HTERT RPE-1 (cell line): ENCODE measurements around the gene AGBL1.
"Not testable (repeated sequence)": the region's sequence is repeated elsewhere in the genome, so short reads cannot be mapped to it uniquely, and the experiment has no call there.

Source experiments
- in situ Hi-C: fragments of 300-500 bp; cut with MboI; formaldehyde crosslinking; loops from 4 replicates; pipeline ENCODE4 v1.14.3; 2020; ENCODE audit warnings: low sequenced_read_pairs

AGBL1 gene

DNA sequence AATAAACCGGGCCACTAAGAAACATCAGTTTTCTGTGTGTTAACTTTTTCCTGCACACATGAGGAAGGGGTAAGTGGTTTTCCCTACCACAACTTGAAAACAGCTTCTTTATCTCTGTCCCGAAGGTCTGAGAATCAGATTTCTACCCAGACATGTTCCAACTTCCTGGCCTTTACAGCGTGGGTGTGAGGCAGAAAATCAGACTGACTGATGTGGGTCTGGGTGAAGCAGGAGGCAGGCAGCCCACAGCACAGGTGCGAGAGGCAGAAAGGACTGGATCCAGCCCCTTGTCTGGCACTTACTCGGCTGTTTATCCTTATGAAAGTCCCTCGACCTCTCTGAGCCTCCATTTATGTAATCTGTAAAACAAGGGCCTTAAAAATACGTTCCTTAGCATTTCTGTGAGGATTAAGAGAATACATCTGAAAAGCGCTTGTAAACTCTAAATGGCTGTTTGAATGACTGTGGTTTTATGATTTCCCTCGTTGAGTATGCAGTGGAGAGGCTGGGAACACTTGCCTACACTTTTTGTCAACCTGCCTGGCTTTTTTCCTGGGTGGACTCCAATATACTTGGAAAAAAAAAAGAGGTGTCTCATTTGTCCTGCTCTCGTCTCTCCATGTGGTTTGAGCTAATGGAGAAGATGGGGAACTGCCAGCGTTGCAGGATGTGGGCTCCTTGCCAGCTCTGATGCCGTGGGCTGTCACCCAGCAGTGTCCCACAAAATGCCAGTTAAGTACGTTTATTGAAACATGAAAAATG, 3.1 kb downstream of the AGBL1 start:
- in situ Hi-C loops = no loop called here

DNA sequence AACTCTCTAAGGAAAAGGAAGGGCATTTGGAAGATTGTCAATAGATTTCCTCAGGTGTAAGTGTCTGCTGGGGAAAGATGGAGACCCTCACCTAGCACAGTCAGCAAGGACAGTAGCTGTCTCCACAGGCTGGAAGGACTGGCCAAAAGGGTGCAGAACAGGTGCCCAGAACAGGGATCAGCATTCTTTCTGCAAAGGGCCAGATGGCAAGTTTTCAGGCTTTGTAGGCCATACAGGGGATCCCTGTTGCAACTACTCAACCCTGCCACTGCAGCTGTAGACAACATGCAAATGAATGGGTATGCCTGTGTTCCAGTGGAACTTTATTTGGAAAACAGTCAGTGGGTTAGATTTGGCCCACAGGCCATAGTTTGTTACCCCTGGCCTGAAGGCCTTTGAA, 8.1 kb downstream of the AGBL1 start:
- in situ Hi-C loops = no loop called here

DNA sequence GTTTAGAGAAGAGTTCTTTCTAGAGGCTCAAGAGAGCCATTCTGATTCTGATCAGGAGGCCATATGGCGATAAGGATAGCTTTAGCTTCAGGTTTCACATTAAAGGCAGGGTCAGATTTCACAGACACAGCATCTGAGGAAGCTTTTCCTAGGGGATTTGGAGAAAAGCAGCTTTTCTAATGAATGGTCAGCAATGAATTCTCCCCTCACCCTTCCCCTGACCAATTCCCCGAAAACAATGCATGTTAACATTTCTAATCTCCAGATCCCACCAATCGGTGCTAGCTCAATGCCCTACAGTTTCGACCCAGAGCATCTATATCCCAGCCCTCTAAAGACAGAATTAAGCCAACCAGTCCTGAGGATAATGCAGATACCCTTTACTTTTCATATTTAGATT, 9.8 kb downstream of the AGBL1 start:
- in situ Hi-C loops = no loop called here

DNA sequence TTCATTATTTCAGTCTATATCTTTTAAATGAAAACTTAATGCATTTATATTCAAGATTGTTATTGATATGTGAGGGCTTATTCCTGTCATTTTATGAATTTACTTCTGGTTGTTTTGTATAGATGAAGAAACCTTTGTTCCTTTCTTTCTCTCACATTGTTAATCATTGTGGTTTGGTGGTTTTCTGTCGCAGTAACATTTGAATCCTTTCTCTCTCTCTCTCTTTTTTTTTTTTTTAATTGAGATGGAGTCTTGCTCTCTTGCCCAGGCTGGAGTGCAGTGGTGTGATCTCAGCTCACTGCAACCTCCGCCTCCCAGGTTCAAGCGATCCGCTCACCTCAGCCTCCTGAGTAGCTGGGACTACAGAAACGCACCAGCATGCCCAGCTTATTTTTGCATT, 22.1 kb downstream of the AGBL1 start:
- in situ Hi-C loops = no loop called here

DNA sequence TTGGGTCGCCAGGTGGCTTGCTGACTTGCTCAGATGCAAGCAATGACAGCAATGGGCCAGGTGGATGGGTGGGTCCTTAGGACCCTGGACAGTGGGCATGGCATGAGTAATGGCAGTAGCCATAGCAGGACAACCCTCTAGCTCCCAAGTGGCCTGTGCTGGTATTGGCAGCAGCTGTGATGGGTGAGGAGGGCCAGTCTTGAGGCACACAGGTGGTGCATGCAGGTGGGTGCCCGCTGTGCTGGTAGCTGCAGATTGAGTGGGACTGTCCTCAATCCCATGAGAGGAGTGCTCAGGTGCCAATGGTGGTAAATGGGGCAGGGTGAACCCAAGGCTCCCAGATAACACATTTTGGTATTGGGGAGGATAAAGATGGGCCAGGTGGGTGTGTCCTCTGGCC, 24.2 kb downstream of the AGBL1 start:
- in situ Hi-C loops = no loop called here

DNA sequence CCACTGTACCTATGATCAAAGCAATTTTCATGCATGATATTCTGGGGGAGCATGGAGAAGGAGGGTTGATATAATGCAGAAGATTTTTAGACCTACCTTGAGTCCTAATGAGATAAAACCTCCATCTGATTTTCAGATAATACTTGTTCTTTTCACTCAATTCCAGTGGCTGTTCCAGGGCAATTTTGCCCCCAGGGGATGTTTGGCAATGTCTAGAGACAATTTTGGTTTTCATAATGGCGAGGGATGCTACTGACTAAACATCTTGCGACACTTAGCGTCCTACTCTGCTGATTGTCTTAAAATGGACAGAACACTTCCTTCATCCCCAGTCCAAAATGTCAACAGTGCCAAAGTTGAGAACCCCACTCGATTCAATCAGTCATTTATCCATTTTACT, 26.6 kb downstream of the AGBL1 start:
- in situ Hi-C loops = no loop called here

DNA sequence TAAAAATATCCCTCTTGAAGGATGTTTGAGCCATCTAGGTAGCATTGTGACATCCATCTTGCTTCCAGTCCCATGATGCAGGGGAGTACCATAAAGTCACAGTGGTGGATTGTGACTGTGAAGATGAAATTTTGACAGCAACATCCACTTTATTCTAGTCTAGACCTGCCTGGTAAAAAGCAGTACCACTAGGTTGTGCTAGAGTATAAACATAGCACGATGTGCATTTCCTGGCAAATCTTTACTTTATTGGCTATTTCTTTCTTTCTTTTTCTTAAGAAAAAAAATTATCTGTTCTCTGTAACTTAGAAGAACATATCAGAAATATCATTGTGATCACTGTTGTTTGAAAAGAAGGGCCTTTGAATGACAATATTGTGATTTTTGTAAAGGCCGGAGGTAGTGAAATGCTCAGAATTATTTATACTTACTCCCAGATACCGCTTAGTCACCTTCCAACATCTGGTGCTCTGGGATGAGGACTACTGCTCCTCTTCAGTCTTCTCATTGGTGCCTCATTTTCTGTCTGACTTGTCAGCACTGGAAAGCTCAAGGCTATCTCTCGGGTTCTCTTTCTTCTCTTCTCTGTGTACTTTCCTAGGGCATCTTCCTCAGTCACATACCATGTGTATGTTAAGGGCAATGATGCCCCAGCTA, 35.6 kb downstream of the AGBL1 start:
- in situ Hi-C loops = no loop called here

DNA sequence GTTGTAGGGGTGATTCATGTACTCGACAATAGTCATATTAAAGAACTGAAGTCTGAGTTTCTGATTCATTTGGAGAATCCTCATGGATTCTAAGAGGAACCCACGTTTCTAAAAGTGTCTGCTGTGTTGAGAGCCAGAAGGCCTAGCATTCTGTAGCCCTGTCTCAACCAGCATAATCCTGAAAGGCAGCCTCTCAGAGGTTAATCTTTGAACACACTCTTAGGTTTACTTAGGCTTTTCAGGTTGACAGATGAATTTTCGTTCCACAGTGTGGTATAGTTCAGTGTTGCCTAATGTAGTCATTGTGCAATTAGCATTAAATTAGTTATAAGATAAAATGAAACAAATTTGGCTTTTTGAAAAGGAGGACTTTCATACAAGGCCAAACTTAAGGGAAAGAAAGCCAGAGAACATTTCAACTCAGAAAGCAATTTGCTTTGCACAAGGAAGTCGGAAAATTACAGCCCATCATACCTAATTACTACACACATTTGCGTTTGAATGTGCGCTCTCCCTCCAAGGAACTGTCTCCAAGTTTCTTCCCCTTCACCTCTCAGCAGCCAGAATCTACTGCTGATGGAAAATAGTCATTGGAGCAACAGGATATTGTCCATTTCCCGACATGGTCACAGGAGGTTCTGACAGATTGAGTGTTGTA, 42.0 kb downstream of the AGBL1 start:
- in situ Hi-C loops = no loop called here

DNA sequence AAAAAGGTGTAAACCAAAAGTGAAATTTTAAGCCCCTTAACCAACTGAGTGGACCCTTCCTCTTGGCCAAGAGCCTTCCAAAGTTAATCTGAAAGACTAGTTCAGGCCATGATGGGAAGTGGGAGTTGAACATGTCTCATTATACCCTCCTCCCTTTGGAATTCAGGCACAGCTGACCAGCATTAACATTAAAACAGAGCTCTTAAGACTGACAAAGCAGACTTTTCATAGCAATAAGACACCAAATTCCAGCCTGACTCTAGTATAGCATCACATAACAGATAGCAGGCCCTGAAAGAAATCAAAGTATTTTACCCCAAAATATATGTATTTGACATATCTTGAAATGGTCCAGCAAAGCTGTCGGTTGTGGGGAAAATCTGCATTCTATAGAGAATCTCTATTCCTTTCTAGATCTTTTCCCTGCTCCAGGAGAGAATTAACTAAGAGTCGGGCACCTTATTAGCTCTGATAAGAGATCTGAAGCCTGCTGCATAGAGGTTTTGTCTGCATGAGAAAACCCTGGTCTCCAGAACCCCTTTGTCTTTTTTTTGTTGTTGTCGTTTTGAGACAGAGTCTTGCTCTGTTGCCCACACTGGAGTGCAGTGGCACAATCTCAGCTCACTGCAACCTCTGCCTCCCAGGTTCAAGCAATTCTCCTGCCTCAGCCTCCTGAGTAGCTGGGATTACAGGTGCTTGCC, 43.2 kb downstream of the AGBL1 start:
- in situ Hi-C loops = not testable (repeated sequence)

DNA sequence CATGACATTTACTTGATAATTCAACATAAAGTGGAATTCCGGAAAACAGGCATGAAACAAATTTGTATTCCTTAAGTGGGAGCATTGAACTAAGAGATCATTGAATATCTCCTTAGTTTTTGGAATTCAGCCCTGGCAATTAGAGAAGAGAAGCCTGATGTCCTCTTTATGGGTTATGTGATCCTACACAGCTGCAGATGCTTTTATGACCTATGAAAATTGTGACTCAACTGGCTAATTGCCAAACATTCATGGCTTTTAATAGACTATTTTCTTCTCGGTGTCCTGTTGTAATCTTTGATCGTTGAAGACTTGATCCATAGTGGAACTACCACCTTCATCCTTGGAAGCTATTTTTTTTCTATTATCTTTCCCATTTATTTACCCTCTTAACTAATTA, 46.1 kb downstream of the AGBL1 start:
- in situ Hi-C loops = no loop called here

DNA sequence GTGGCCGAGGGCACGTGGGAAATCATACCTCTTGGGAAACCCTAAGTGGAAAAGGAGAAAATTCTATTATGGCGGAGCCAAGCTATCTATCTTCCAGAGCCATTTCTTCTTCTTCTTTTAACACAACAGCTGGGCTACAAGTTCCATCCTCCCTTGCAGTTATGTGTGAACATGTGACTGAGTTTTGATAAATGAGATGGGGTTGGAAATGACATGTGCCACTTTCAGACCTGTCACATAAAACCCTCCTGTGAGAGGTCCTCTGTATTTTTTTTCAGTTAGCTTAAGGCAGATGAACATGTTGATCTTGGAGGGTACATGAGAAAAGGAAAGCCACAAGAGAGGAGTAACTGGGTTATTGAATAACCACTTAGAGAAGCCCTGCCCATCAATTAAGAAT, 47.9 kb downstream of the AGBL1 start:
- in situ Hi-C loops = no loop called here

DNA sequence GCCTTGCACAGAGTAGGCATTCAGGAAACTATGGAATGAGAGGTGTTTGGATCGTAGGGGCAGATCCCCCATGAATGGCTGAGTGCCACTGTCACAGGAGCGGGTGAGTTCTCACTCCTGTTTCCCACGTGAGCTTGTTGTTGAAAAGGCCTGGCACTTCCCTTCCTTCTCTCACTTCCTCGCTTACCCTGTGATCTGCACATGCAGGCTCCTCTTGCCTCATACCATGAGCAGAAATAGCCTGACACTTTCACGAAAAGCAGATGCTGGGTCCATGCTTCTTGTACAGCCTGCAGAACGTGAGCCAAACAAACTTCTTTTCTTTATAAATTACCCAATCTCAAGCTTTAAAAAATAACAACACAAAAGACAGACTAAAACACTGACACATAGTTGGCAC, 55.4 kb downstream of the AGBL1 start:
- in situ Hi-C loops = no loop called here

DNA sequence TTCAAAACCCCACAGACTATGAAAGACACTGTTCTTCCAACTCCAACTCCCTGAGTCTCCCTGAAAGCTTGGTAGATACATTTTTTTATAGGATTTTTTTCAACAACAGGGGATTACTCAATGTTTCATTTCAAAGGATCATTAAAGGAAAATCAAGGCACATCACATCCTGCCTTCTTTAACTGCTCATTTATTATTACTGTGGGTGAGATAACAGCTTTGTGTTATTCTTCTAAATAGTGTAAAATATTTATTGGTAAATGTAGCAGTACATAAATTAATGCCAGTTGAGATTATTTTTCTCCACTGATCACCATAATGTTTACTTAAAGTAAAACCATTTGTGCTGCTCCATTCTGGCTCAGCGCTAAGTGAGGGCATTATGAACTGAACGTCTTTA, 57.2 kb downstream of the AGBL1 start:
- in situ Hi-C loops = no loop called here

DNA sequence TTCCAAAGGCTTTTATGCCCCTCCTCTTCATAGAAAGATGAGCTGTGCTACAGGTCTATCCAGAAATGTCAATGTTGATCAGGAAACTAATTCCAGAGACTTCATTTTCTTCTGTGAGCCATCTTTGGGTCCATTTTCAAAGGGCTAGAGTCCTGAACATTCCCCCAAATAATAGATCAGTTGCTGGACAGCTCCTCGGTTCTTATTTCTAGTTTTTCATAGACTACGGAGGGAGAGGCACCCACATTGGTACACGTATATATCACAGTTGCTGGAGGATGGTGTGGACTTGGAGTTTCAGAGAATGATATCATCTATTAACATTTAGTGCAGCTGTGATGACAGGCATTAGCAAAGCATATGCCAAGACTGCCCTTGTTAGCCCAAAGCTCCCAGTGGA, 59.1 kb downstream of the AGBL1 start:
- in situ Hi-C loops = no loop called here

DNA sequence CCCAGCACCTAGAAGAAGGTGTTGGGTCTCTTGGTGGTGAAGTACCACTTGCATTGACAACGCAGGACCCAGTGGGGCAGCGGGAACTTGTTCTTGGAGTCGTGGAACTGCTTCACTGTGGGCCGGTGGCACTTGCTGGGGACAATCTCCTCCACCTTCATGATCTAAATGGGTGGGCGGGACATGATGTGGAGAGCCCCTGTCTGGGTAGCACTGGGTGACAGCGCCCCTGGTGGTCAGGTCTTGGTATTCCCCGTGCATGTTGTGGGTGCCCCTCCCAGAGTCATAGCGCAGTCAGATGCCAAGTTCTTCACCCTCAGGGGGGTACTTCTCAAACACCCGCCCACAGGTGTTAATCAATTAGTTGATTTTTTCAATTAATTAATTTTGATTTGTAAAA, 60.2 kb downstream of the AGBL1 start:
- in situ Hi-C loops = no loop called here

DNA sequence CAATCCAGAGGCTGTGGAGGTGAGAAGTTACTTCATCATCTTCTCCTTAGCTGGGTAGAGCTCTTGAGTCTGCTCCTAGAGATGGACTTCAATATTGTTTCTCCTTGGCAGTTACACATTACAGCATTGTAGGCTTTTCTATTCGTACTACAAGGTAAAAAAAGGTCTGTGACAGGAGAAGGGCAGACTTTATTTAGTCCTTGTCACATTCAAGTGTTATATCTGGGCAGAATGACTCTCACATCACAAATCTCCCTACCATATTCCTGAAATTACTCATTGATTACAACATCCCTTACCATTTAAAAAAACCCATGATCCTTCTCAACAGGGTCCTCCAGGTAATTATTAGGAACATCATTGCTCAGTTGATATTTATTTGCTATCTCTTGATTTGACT, 75.0 kb downstream of the AGBL1 start:
- in situ Hi-C loops = no loop called here

DNA sequence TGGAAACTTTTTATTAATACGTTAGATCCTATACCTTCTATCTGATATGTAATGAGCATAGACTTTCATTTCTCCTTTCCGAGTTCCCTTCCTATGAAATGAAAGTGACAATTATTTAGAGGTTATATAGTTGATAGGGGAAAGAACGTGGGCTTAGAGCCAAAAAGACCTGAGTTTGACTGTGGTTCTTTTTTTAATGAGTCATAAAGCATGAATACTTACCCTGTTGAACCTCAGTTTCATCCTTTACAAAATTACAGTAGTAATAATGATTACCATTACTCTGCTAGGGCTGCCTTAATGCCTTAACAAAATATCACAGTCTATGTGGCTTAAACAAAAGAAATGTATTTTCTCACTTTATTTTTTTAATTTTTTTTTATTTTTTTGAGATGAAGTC, 75.9 kb downstream of the AGBL1 start:
- in situ Hi-C loops = no loop called here

DNA sequence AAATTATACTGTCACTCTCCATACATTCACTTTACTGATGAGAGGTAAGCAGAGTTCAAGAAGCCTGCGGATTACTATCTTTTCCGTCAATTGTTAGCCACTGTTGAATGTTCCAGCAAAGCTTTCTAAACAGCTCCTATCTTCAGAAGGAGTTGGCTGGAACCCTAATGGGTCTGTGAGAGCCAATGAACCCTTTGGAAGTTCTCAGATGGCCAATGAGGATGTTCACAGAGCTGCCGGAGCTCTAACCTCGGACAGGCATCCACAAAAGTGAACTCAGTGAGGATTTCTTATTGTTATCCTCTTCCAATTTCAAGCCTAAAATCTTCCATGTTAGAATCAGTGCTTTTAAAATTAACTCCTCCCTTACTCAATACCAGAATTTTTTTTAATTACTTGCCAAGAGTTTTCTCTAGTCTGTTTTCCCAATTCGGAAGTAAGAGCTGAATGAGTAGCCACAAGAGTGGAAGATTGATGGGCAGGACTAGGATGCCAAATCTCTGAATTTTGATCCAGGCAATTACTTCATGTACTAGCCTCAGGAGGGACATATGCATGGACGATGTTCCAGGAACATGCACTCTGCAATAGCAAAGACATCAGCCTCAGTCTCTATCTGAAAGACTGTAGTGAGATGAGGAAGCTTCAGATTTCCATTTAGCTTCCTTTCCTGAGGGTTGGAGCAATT, 78.1 kb downstream of the AGBL1 start:
- in situ Hi-C loops = no loop called here

DNA sequence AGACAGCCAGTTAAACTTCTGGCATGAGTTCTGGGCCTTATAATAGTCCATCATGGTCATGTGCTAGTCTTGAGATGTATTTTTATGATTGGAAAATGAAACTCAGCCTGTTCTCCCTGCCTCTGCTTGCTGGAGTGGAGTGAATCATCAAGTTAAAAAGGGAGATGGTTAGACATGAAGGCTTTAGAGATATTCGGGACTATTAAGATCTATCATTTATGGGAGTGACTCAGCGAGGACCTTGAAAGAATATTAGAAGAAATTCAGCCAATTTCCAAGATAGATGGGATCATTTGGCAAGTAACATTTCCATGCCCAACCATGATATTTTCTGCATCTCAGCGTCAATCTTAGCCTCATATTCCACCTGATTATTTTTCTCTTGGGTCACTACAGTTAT, 79.8 kb downstream of the AGBL1 start:
- in situ Hi-C loops = no loop called here

DNA sequence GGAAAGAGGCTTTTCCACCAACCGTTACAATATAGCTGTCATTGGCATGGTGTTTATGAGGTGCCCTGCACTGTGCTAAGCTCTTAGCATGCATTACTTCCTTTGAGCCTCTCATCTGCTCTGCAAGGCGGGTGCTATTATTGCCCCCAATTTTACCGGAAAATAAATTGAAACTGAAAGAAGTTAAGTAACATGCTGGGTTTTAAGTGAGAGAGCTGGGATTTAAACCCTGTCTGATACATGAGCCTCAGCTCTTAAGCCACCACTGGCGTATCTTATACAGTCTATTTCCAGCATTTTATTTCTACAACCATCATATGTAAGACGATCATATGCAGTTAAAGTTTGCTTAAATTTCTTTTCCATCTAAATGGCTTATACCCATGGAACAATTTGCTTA, 81.6 kb downstream of the AGBL1 start:
- in situ Hi-C loops = no loop called here

DNA sequence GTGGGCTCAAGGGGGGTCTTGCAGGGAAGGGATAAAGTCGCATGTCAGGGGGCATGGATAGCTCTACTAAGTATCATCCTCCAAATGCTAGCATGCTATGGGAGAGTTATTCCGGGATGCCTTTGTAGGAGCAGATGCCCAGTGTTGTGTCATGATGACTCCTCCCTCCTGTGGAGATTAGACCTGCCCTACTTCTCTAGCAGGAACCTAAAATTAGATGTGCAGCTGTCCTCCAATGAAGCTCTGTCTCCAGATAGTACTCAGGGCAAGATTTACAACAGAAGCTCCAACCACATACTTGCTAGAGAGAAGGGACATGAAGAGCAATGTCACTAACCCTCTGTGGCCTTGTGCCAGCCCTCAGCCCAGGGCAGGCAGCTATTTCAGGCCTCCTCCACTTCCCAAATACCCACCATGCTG, 82.5 kb downstream of the AGBL1 start:
- in situ Hi-C loops = no loop called here
